ENCODE results near the gene NOTUM. TPM values are rescaled to one million over a fixed set of nuclear protein-coding genes. Genes with fewer than 3 reads are reported as not detected.
A peak's percentile ranks its signal among the peaks of the same experiment; 100 is the strongest.

The NOTUM gene
- polyA plus RNA-seq, 3 donors = not detected

- intact Hi-C loops (cut with micrococcal nuclease) = loop anchor here (1.0 to 5.0 kb wide), 3 partner anchors 45 to 50 kb away; partner anchors contain the start of genes LRRC45 (in 2 of the 2), CENPX (in 1 of the 2) and MAFG (in 1 of the 2)
- Histone ChIP-seq H3K79me2 (ENCODE audit: insufficient read depth, low read length) (peaks cover 12% of the 10 kb centered on the region), H3K4me1 (ENCODE audit: control insufficient read depth in 1 of 2, insufficient read depth in 2 of 2, low read length in 2 of 2) (peaks cover 20 to 24% of the 10 kb centered on the region in 2 donors), H3K4me3 (replicated peaks in 1 of 3; ENCODE audit: low read depth in 2 of 3, low read length in 3 of 3) (peak within 1 kb of the TSS; percentile 55 to 80 (median 75)), H3K36me3 (replicated peaks in 1 of 2; ENCODE audit: control insufficient read depth in 1 of 2, insufficient read depth in 2 of 2, low read length in 2 of 2) (peaks cover 3 to 9% of the 10 kb centered on the region in 2 donors), H3K9ac (ENCODE audit: insufficient read depth, low read length, poor library complexity, severe bottlenecking) (peak within 1 kb of the TSS; percentile 93), H3K27me3 (ENCODE audit: control insufficient read depth in 2 of 2, insufficient read depth in 2 of 2, low read length in 2 of 2) (no peaks in the 10 kb centered on the region), H3K9me3 (replicated peaks in 1 of 2; ENCODE audit: control insufficient read depth in 1 of 2, insufficient read depth in 1 of 2, low read length in 2 of 2) (peaks cover 6 to 9% of the 10 kb centered on the region in 2 donors), H2AFZ (ENCODE audit: insufficient read depth, low read depth, low read length, poor library complexity, severe bottlenecking) (peak within 1 kb of the TSS; percentile 94), H3K4me2 (replicated peaks; ENCODE audit: extremely low read depth, low read length, poor library complexity, severe bottlenecking) (peak within 1 kb of the TSS; percentile 92), H3K27ac (ENCODE audit: low read depth in 1 of 2, low read length in 2 of 2) (peak within 1 kb of the TSS; percentile 64 to 90), H4K20me1 (ENCODE audit: insufficient read depth, low read length) (no peaks in the 10 kb centered on the region)
- Mint-ChIP-seq H3K4me1 (peaks cover 34% of the 10 kb centered on the region), H3K27me3 (ENCODE audit: low read depth in 3 of 3) (peaks cover 5 to 7% (median 6%) of the 10 kb centered on the region in 3 donors), H3K9me3 (peaks cover 0 to 16% (median 11%) of the 10 kb centered on the region in 7 donors), H3K4me3 (peak within 1 kb of the TSS; percentile 95 to 98), H3K36me3 (peaks cover 12 to 25% of the 10 kb centered on the region in 2 donors), H3K27ac (peak within 1 kb of the TSS; percentile 87 to 97 (median 91))
- TF ChIP-seq CTCF (IDR thresholded peaks at IDR 0.05) = no peak
- WGBS (ENCODE audit: insufficient coverage) = under 1% methylated on average over 76 of the region's 76 CpGs
- peak; percentile 88 to 91 (median 89) for DNase-seq
These were observed 16.3 kb upstream of the NOTUM start, which contains the start of gene ASPSCR1 for GRCh38 chr17:81977211-81977808. Gene ASPSCR1, plus strand, starts transcription at chr17:81977629. Its CDS starts 18 bp downstream, at chr17:81977647.

GRCh38 chr17:81976332-81977210, 15.6 kb upstream of the NOTUM start:
- Histone ChIP-seq H4K20me1 (ENCODE audit: insufficient read depth, low read length) (no peaks in the 10 kb centered on the region), H3K9ac (ENCODE audit: insufficient read depth, low read length, poor library complexity, severe bottlenecking) (peak overlapping the region; percentile 93), H3K4me2 (replicated peaks; ENCODE audit: extremely low read depth, low read length, poor library complexity, severe bottlenecking) (peak overlapping the region; percentile 92), H3K9me3 (replicated peaks in 1 of 2; ENCODE audit: control insufficient read depth in 1 of 2, insufficient read depth in 1 of 2, low read length in 2 of 2) (peaks cover 6 to 9% of the 10 kb centered on the region in 2 donors), H3K4me3 (replicated peaks in 1 of 3; ENCODE audit: low read depth in 2 of 3, low read length in 3 of 3) (peak overlapping the region; percentile 55 to 80 (median 75)), H3K27me3 (ENCODE audit: control insufficient read depth in 2 of 2, insufficient read depth in 2 of 2, low read length in 2 of 2) (no peaks in the 10 kb centered on the region), H3K4me1 (ENCODE audit: control insufficient read depth in 1 of 2, insufficient read depth in 2 of 2, low read length in 2 of 2) (peaks cover 20 to 24% of the 10 kb centered on the region in 2 donors), H3K36me3 (replicated peaks in 1 of 2; ENCODE audit: control insufficient read depth in 1 of 2, insufficient read depth in 2 of 2, low read length in 2 of 2) (peaks cover 3 to 9% of the 10 kb centered on the region in 2 donors), H3K79me2 (ENCODE audit: insufficient read depth, low read length) (peaks cover 12% of the 10 kb centered on the region), H2AFZ (ENCODE audit: insufficient read depth, low read depth, low read length, poor library complexity, severe bottlenecking) (peak overlapping the region; percentile 94), H3K27ac (ENCODE audit: low read depth in 1 of 2, low read length in 2 of 2) (peak overlapping the region; percentile 6 to 90)
- H3K4me3 Mint-ChIP-seq = peak overlapping the region; percentile 95 to 98
- DNase-seq = peak in 1 of 3 donors; percentile 30
- no peak for TF ChIP-seq CTCF (IDR thresholded peaks at IDR 0.05)
- H3K9me3 Mint-ChIP-seq = peaks cover 0 to 16% (median 11%) of the 10 kb centered on the region in 7 donors
- peak overlapping the region; percentile 87 to 97 (median 91) for H3K27ac Mint-ChIP-seq
- WGBS (ENCODE audit: insufficient coverage) = 20% methylated on average over 20 of the region's 30 CpGs
- peaks cover 9 to 24% of the 10 kb centered on the region in 2 donors for H3K36me3 Mint-ChIP-seq
- H3K27me3 Mint-ChIP-seq (ENCODE audit: low read depth in 3 of 3) = peaks cover 5 to 7% (median 6%) of the 10 kb centered on the region in 3 donors
- H3K4me1 Mint-ChIP-seq = peaks cover 34% of the 10 kb centered on the region
- intact Hi-C loops (cut with micrococcal nuclease) = loop anchor here (1.0 to 5.0 kb wide), 3 partner anchors 46 to 49 kb away; partner anchors contain the start of genes LRRC45 (in 2 of the 2), CENPX (in 1 of the 2) and MAFG (in 1 of the 2)

Data from CD14-positive monocyte (primary cell).